Panc1 (cell line): ENCODE measurements around the gene SH3PXD2B.
"Not testable (repeated sequence)": the region's sequence is repeated elsewhere in the genome, so short reads cannot be mapped to it uniquely, and the experiment has no call there.

ENCODE experiments used
- SIN3A ChIP-seq: IDR thresholded peaks from 2 replicates; pipeline ENCODE4 v1.6.1; 2012; ENCODE audit warnings: low read depth, mild to moderate bottlenecking, low read length, moderate library complexity, borderline replicate concordance; ENCODE audit not compliant: insufficient read depth
- TCF7L2 ChIP-seq: IDR thresholded peaks from 2 replicates; pipeline ENCODE4 v1.6.1; 2011; ENCODE audit warnings: mild to moderate bottlenecking, low read depth, low read length, inconsistent platforms
- TF ChIP-seq, protein P1 (sequence below): fragments of 450-650 bp; IDR thresholded peaks from 2 replicates; pipeline ENCODE4 v1.5.1; 2017; ENCODE audit warnings: mild to moderate bottlenecking

DNA sequence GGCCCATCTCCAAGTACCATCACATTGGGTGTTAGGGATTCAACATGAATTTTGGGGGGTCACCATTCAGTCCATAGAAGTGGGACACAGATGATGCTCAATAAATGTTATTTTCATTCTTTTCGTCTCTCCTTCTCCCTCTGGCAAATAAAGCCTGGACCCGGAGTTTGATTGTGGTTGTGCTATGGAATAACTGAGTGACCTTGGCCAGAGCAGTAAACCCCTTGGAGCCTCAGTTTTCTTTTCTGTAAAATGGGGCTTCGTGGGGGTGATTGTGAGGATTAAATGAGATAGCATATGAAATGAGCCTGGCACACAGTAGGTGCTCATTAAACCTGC lies 24.3 kb upstream of the SH3PXD2B start:
- TF ChIP-seq, protein P1, sequence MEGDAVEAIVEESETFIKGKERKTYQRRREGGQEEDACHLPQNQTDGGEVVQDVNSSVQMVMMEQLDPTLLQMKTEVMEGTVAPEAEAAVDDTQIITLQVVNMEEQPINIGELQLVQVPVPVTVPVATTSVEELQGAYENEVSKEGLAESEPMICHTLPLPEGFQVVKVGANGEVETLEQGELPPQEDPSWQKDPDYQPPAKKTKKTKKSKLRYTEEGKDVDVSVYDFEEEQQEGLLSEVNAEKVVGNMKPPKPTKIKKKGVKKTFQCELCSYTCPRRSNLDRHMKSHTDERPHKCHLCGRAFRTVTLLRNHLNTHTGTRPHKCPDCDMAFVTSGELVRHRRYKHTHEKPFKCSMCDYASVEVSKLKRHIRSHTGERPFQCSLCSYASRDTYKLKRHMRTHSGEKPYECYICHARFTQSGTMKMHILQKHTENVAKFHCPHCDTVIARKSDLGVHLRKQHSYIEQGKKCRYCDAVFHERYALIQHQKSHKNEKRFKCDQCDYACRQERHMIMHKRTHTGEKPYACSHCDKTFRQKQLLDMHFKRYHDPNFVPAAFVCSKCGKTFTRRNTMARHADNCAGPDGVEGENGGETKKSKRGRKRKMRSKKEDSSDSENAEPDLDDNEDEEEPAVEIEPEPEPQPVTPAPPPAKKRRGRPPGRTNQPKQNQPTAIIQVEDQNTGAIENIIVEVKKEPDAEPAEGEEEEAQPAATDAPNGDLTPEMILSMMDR, result not testable (repeated sequence)
- TF ChIP-seq TCF7L2, SIN3A: not testable (repeated sequence)
